ENCODE measurements around the gene ITGA2.
A peak's percentile ranks its signal among the peaks of the same experiment; 100 is the strongest.

The ITGA2 gene

GRCh38 chr5:53039855-53040254 lies 50.7 kb downstream of the ITGA2 start:
- no peak for DNase-seq (ENCODE audit: low spot score)
- in situ Hi-C loops (cut with MboI; ENCODE audit: low pct_unique_long_range_greater_than_20kb, low sequenced_read_pairs, unreplicated experiment), result no loop called here
- TF ChIP-seq CTCF (IDR thresholded peaks at IDR 0.05; ENCODE audit: extremely low read depth, insufficient read depth, missing control alignments), result no peak

- in situ Hi-C loops (cut with MboI; ENCODE audit: low pct_unique_long_range_greater_than_20kb, low sequenced_read_pairs, unreplicated experiment), result no loop called here
- DNase-seq (ENCODE audit: low spot score), result peak; percentile 20
- no peak for TF ChIP-seq CTCF (IDR thresholded peaks at IDR 0.05; ENCODE audit: extremely low read depth, insufficient read depth, missing control alignments)
Observed at GRCh38 chr5:53041071-53041692, 52.0 kb downstream of the ITGA2 start.

GRCh38 chr5:53041740-53042139 lies 52.6 kb downstream of the ITGA2 start:
- no peak for DNase-seq (ENCODE audit: low spot score)
- in situ Hi-C loops (cut with MboI; ENCODE audit: low pct_unique_long_range_greater_than_20kb, low sequenced_read_pairs, unreplicated experiment), result no loop called here
- TF ChIP-seq CTCF (IDR thresholded peaks at IDR 0.05; ENCODE audit: extremely low read depth, insufficient read depth, missing control alignments), result no peak

- TF ChIP-seq CTCF (IDR thresholded peaks at IDR 0.05; ENCODE audit: extremely low read depth, insufficient read depth, missing control alignments), result no peak
- in situ Hi-C loops (cut with MboI; ENCODE audit: low pct_unique_long_range_greater_than_20kb, low sequenced_read_pairs, unreplicated experiment), result no loop called here
- no peak for DNase-seq (ENCODE audit: low spot score)
Observed at GRCh38 chr5:53045263-53045662, 56.1 kb downstream of the ITGA2 start.

GRCh38 chr5:53048248-53048647 lies 59.1 kb downstream of the ITGA2 start:
- no peak for DNase-seq (ENCODE audit: low spot score)
- in situ Hi-C loops (cut with MboI; ENCODE audit: low pct_unique_long_range_greater_than_20kb, low sequenced_read_pairs, unreplicated experiment), result no loop called here
- no peak for TF ChIP-seq CTCF (IDR thresholded peaks at IDR 0.05; ENCODE audit: extremely low read depth, insufficient read depth, missing control alignments)

GRCh38 chr5:53052499-53052898 lies 63.3 kb downstream of the ITGA2 start:
- DNase-seq (ENCODE audit: low spot score), result no peak
- in situ Hi-C loops (cut with MboI; ENCODE audit: low pct_unique_long_range_greater_than_20kb, low sequenced_read_pairs, unreplicated experiment), result no loop called here
- TF ChIP-seq CTCF (IDR thresholded peaks at IDR 0.05; ENCODE audit: extremely low read depth, insufficient read depth, missing control alignments), result no peak

Measured in GM13977 (cell line).